Activated CD4-positive, alpha-beta memory T cell treated with anti-CD3 and anti-CD28 coated beads for 36 hours (primary cell): Measurements from ENCODE around the gene STX12. TPM values are rescaled to one million over a fixed set of nuclear protein-coding genes. Genes with fewer than 3 reads are reported as not detected.
A peak's percentile ranks its signal among the peaks of the same experiment; 100 is the strongest.
"Not testable (repeated sequence)": the region's sequence is repeated elsewhere in the genome, so short reads cannot be mapped to it uniquely, and the experiment has no call there.

Source experiments
- CTCF ChIA-PET: fragments of 350-600 bp; sonication (Branson Sonifier 250); formaldehyde crosslinking; loops from one replicate; lab custom pipeline; 2021; ENCODE audit warnings: antibody characterized with exemption, inconsistent platforms; lab: Charles Lee
- POLR2A ChIA-PET: fragments of 350-600 bp; sonication (Branson Sonifier 250); formaldehyde crosslinking; loops from one replicate; lab custom pipeline; 2021; ENCODE audit warnings: antibody characterized with exemption; lab: Charles Lee
- DNase-seq: peaks from one replicate; pipeline ENCODE4 v3.0.0-alpha.2; 2020
- H3K27ac Mint-ChIP-seq: one replicate; pipeline ENCODE4 v1.8.0; 2021; ENCODE audit warnings: mixed read lengths
- H3K27me3 Mint-ChIP-seq: one replicate; pipeline ENCODE4 v1.8.0; 2021; ENCODE audit warnings: mixed read lengths
- H3K36me3 Mint-ChIP-seq: one replicate; pipeline ENCODE4 v1.8.0; 2021; ENCODE audit warnings: mixed read lengths
- H3K4me1 Mint-ChIP-seq: one replicate; pipeline ENCODE4 v1.8.0; 2021; ENCODE audit warnings: low read depth, mixed read lengths
- H3K4me3 Mint-ChIP-seq: one replicate; pipeline ENCODE4 v1.8.0; 2021; ENCODE audit warnings: mild to moderate bottlenecking, mixed read lengths
- H3K9me3 Mint-ChIP-seq: one replicate; pipeline ENCODE4 v1.8.0; 2021; ENCODE audit warnings: mixed read lengths
- intact Hi-C: fragments of 100-400 bp; cut with micrococcal nuclease; formaldehyde crosslinking; loops from one replicate; pipeline ENCODE4 v1.15.1; 2023
- total RNA-seq, 2 experiments: library from RNA; stranded (reverse); gene quantifications; one replicate each; pipeline ENCODE4 v1.2.3, GENCODE V29; 2021

STX12 gene
- total RNA-seq, 2 experiments from 2014 or later: 31.8 to 32.0 TPM

DNA sequence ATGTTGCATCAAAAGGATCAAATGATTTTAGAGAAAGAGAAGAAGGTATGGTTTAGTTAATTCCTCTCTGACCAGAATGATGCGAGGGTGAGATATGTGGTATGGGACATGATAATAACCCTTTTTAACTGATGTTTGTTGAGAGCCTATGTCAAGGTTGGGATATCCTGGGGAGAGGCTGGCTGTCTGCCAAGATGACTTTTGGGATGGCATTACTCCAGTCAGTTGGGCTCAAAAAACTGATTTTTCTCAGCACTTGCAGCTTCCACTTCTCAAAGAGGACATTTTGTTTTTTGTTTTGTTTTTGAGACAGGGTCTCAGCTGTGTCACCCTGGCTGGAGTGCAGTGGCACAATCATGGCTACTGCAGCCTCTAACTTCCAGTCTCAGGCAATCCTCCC is 17.7 kb upstream of the STX12 start:
- Mint-ChIP-seq H3K9me3 (no peaks in the 10 kb centered on the region), H3K36me3 (peaks cover 12% of the 10 kb centered on the region), H3K27ac (no peak overlapping the region), H3K27me3 (no peaks in the 10 kb centered on the region), H3K4me1 (no peaks in the 10 kb centered on the region), H3K4me3 (no peak overlapping the region)
- ChIA-PET CTCF (no interaction called here), POLR2A (no interaction called here)
- DNase-seq: no peak
- intact Hi-C loops: no loop called here

DNA sequence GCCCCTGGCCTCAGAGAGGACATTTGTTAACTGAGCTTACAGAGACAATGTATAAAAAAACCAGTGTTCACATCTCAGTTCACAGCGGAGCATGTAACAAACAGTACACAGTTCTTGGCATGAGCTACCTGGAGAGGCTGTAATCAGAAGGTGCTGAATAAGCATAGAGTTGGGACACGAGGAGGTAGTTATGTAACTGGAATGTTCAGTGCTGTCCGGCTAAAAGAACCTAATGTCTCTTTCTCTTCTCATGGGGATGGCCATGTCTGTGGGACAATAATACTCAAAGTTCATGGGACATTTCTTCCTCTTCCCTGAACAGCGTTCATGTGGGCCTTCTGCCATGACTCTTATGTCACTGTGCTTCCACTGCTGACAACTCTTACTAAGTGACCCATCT is 17.2 kb upstream of the STX12 start:
- POLR2A ChIA-PET: no interaction called here
- intact Hi-C loops: no loop called here
- Mint-ChIP-seq H3K4me3 (no peak overlapping the region), H3K27ac (no peak overlapping the region), H3K9me3 (no peaks in the 10 kb centered on the region), H3K27me3 (no peaks in the 10 kb centered on the region), H3K4me1 (no peaks in the 10 kb centered on the region), H3K36me3 (peaks cover 12% of the 10 kb centered on the region)
- no peak for DNase-seq
- CTCF ChIA-PET: interaction anchor here (0.6 kb wide), 1 partner anchor 1401 kb away, joined by 4 read pairs; no protein-coding TSS in a partner anchor

- H3K4me1 Mint-ChIP-seq: no peaks in the 10 kb centered on the region
- intact Hi-C loops: no loop called here
- CTCF ChIA-PET: interaction anchor here (0.9 kb wide), 1 partner anchor 46 kb away, joined by 3 read pairs; no protein-coding TSS in a partner anchor
- H3K9me3 Mint-ChIP-seq: no peaks in the 10 kb centered on the region
- no peak for DNase-seq
- peaks cover 16% of the 10 kb centered on the region for H3K36me3 Mint-ChIP-seq
- no peaks in the 10 kb centered on the region for H3K27me3 Mint-ChIP-seq
- no peak overlapping the region for H3K4me3 Mint-ChIP-seq
- H3K27ac Mint-ChIP-seq: no peak overlapping the region
- POLR2A ChIA-PET: interaction anchor here (0.7 kb wide), 1 partner anchor 34 kb away, joined by 3 read pairs; no protein-coding TSS in a partner anchor
Measured at GRCh38 chr1:27759236-27759635, 13.8 kb upstream of the STX12 start.

- Mint-ChIP-seq H3K27ac (no peak overlapping the region), H3K4me3 (no peak overlapping the region), H3K27me3 (no peaks in the 10 kb centered on the region), H3K36me3 (peaks cover 12% of the 10 kb centered on the region), H3K9me3 (no peaks in the 10 kb centered on the region), H3K4me1 (no peaks in the 10 kb centered on the region)
- intact Hi-C loops: no loop called here
- no peak for DNase-seq
- CTCF ChIA-PET: interaction anchor here (0.8 kb wide), 1 partner anchor 12 kb away, joined by 3 read pairs; the partner anchor contains the start of gene STX12
- POLR2A ChIA-PET: no interaction called here
Measured at GRCh38 chr1:27760426-27760825, 12.6 kb upstream of the STX12 start.

DNA sequence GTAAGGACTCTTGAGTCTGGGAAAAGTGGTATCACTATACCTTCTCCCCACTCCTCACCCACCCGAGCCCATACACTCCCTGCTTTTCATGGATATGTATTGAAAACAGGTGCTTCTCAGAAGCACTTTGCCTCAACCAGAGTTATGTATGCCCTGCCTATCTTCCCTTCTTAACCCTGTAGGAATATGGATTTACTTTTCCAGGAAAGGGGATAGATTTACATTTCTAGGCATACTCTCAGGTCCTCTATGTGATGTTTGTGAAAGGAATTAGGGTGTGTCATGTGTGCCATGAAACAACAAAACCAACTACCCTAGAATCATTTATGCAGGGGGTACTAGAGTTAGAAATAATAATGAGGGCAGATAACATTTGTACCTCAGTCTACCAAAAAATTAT is 11.0 kb upstream of the STX12 start:
- H3K4me3 Mint-ChIP-seq: no peak overlapping the region
- H3K27ac Mint-ChIP-seq: no peak overlapping the region
- peaks cover 12% of the 10 kb centered on the region for H3K36me3 Mint-ChIP-seq
- H3K4me1 Mint-ChIP-seq: no peaks in the 10 kb centered on the region
- DNase-seq: no peak
- H3K27me3 Mint-ChIP-seq: no peaks in the 10 kb centered on the region
- intact Hi-C loops: no loop called here
- POLR2A ChIA-PET: no interaction called here
- H3K9me3 Mint-ChIP-seq: no peaks in the 10 kb centered on the region
- CTCF ChIA-PET: no interaction called here

GRCh38 chr1:27763358-27763757 is 9.7 kb upstream of the STX12 start:
- CTCF ChIA-PET: no interaction called here

GRCh38 chr1:27770293-27770830 is 2.7 kb upstream of the STX12 start:
- H3K27ac Mint-ChIP-seq: no peak overlapping the region
- H3K4me1 Mint-ChIP-seq: peaks cover 19% of the 10 kb centered on the region
- CTCF ChIA-PET: interaction anchor here (0.9 to 1.1 kb wide), 2 partner anchors 60 to 214 kb away, joined by 3 read pairs; partner anchors contain the start of gene PPP1R8
- no peaks in the 10 kb centered on the region for H3K9me3 Mint-ChIP-seq
- H3K36me3 Mint-ChIP-seq: peaks cover 2% of the 10 kb centered on the region
- no peak overlapping the region for H3K4me3 Mint-ChIP-seq
- no peak for DNase-seq
- POLR2A ChIA-PET: no interaction called here
- intact Hi-C loops: loop anchor here (5.0 kb wide), 1 partner anchor 98 kb away; the partner anchor contains the start of gene IFI6
- no peaks in the 10 kb centered on the region for H3K27me3 Mint-ChIP-seq

More at GRCh38 chr1:27763358-27763757, 9.7 kb upstream of the STX12 start:
- no peak for DNase-seq
- intact Hi-C loops: no loop called here
- Mint-ChIP-seq H3K4me1 (no peaks in the 10 kb centered on the region), H3K27me3 (no peaks in the 10 kb centered on the region), H3K27ac (no peak overlapping the region), H3K9me3 (no peaks in the 10 kb centered on the region), H3K36me3 (peaks cover 7% of the 10 kb centered on the region), H3K4me3 (no peak overlapping the region)
- POLR2A ChIA-PET: interaction anchor here (0.9 kb wide), 1 partner anchor 17 kb away, joined by 4 read pairs; no protein-coding TSS in a partner anchor

DNA sequence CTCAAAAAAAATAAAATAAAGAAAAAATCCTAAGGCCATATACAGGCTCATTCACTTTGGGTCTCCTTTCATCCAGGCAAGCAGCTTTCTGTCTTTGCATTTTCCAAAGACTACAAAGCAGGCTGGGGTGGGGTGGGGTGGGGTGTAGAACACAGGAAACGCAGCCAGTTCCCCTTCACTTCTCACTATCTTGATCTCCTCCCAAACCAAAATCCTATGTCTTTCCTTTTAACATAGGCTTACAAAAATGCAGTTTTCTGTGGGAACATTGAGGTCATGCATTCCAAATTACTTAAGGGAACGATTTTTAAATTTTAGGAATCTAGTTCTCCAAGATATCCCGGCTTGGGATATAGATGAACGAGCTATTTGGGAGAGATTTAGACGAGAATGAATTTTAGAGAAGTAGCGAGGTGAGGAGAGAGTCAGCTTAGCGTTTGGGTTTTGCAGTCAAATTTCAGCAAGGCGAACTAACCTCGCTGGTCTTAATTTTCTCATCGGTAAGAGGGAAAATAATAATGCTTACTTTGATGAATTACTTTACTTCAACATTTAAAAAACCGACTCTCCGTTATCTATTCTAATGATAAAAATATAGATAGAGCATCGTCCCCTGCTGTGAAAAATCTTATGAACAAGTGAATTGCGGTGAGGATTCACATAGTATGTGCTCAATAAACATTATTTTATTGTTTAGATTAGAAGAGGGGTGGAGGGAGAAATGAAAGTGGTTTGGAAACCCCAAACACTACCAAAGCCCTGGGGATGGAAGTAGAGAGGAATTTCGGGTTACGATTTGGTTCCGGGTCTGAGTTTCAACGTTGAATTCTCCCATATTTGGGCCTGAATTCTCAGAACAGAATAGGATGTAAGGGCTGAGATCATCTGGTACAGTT is 735 bp upstream of the STX12 start:
- no peak for DNase-seq
- peaks cover 30% of the 10 kb centered on the region for H3K4me1 Mint-ChIP-seq
- ChIA-PET CTCF (interaction anchor here (0.6 to 5.7 kb wide), 5 partner anchors 12 to 476 kb away, joined by 3 to 40 read pairs (median 7); partner anchors contain the start of genes FAM76A and IFI6), POLR2A (interaction anchor here (0.6 to 2.9 kb wide), 12 partner anchors 9 to 617 kb away, joined by 3 to 34 read pairs (median 4); partner anchors contain the start of genes FAM76A, IFI6, MED18 and PPP1R8)
- no peaks in the 10 kb centered on the region for H3K27me3 Mint-ChIP-seq
- intact Hi-C loops: loop anchor here (2.0 to 5.0 kb wide), 2 partner anchors 100 to 141 kb away; partner anchors contain the start of gene IFI6
- H3K27ac Mint-ChIP-seq: peak overlapping the region; percentile 99
- H3K9me3 Mint-ChIP-seq: no peaks in the 10 kb centered on the region
- H3K36me3 Mint-ChIP-seq: peaks cover 8% of the 10 kb centered on the region
- peak overlapping the region; percentile 95 for H3K4me3 Mint-ChIP-seq

GRCh38 chr1:27773826-27774445 is 917 bp downstream of the STX12 start:
- ChIA-PET CTCF (interaction anchor here (0.7 to 5.7 kb wide), 7 partner anchors 11 to 475 kb away, joined by 3 to 40 read pairs (median 3); partner anchors contain the start of genes FAM76A and IFI6), POLR2A (interaction anchor here (1.0 to 2.9 kb wide), 5 partner anchors 28 to 732 kb away, joined by 3 to 34 read pairs (median 5); partner anchors contain the start of genes FAM76A, PPP1R8 and RCC1)
- no peaks in the 10 kb centered on the region for H3K9me3 Mint-ChIP-seq
- H3K27ac Mint-ChIP-seq: peak overlapping the region; percentile 95
- H3K27me3 Mint-ChIP-seq: no peaks in the 10 kb centered on the region
- DNase-seq: no peak
- H3K4me1 Mint-ChIP-seq: peaks cover 36% of the 10 kb centered on the region
- peaks cover 8% of the 10 kb centered on the region for H3K36me3 Mint-ChIP-seq
- H3K4me3 Mint-ChIP-seq: peak overlapping the region; percentile 95
- intact Hi-C loops: loop anchor here (1.0 to 5.0 kb wide), 4 partner anchors 49 to 139 kb away; partner anchors contain the start of genes FAM76A, IFI6 and PPP1R8

- ChIA-PET CTCF (interaction anchor here (0.7 to 5.7 kb wide), 3 partner anchors 37 to 104 kb away, joined by 3 to 40 read pairs (median 3); partner anchors contain the start of genes FAM76A and IFI6), POLR2A (interaction anchor here (1.4 to 2.9 kb wide), 3 partner anchors 49 to 731 kb away, joined by 3 to 34 read pairs (median 5); partner anchors contain the start of genes FAM76A, PPP1R8 and RCC1)
- intact Hi-C loops: loop anchor here (5.0 kb wide), 1 partner anchor 102 kb away; the partner anchor contains the start of gene IFI6
- Mint-ChIP-seq H3K9me3 (no peaks in the 10 kb centered on the region), H3K4me1 (peaks cover 38% of the 10 kb centered on the region), H3K27me3 (no peaks in the 10 kb centered on the region), H3K4me3 (no peak overlapping the region), H3K36me3 (peaks cover 8% of the 10 kb centered on the region), H3K27ac (no peak overlapping the region)
- DNase-seq: no peak
Measured at GRCh38 chr1:27774654-27775053, 1.6 kb downstream of the STX12 start.

GRCh38 chr1:27775336-27775735 is 2.3 kb downstream of the STX12 start:
- H3K36me3 Mint-ChIP-seq, H3K27ac Mint-ChIP-seq, H3K27me3 Mint-ChIP-seq, DNase-seq, H3K4me3 Mint-ChIP-seq, POLR2A ChIA-PET, intact Hi-C loops, H3K9me3 Mint-ChIP-seq: not testable (repeated sequence)
- H3K4me1 Mint-ChIP-seq: peaks cover 38% of the 10 kb centered on the region
- CTCF ChIA-PET: interaction anchor here (5.7 kb wide), 1 partner anchor 105 kb away, joined by 40 read pairs; the partner anchor contains the start of gene IFI6
